Mesenchymal stem cell (in vitro differentiated cells and primary cell): ENCODE results near the gene CEP104.
A peak's percentile ranks its signal among the peaks of the same experiment; 100 is the strongest.

Experiments used
- DNase-seq: peaks from one replicate; pipeline ENCODE4 v3.0.0-alpha.2; 2013
- H2AFZ ChIP-seq: one replicate; pipeline ENCODE4 v1.6.1; 2013; ENCODE audit warnings: low read depth, mild to moderate bottlenecking, control low read depth, inconsistent platforms, low read length, moderate library complexity
- H2AK5ac ChIP-seq: 2 replicates; pipeline ENCODE4 v1.6.1; 2013; ENCODE audit warnings: low read length, moderate library complexity, mild to moderate bottlenecking, inconsistent platforms; ENCODE audit not compliant: severe bottlenecking
- H2BK120ac ChIP-seq: one replicate; pipeline ENCODE4 v1.6.1; 2013; ENCODE audit warnings: low read depth, mild to moderate bottlenecking, inconsistent platforms, low read length, moderate library complexity
- H2BK12ac ChIP-seq, 2 experiments: one replicate each; pipeline ENCODE4 v1.6.1; 2013; ENCODE audit warnings: inconsistent platforms in 2 of 2, low read length in 2 of 2, mild to moderate bottlenecking in 2 of 2, moderate library complexity in 2 of 2, control low read depth in 1 of 2
- H2BK15ac ChIP-seq: one replicate; pipeline ENCODE4 v1.6.1; 2013; ENCODE audit warnings: mild to moderate bottlenecking, low read depth, inconsistent platforms; ENCODE audit not compliant: poor library complexity, severe bottlenecking
- H2BK5ac ChIP-seq: 2 replicates; pipeline ENCODE4 v1.6.1; 2013; ENCODE audit warnings: low read depth, mild to moderate bottlenecking, low read length, control low read depth, inconsistent platforms; ENCODE audit not compliant: poor library complexity, severe bottlenecking
- H3K14ac ChIP-seq, 2 experiments: one replicate each; pipeline ENCODE4 v1.6.1; 2013; ENCODE audit warnings: inconsistent platforms in 2 of 2, low read length in 2 of 2, control low read depth in 1 of 2, mild to moderate bottlenecking in 1 of 2, moderate library complexity in 1 of 2
- H3K18ac ChIP-seq, 2 experiments: one replicate each; pipeline ENCODE4 v1.6.1; 2013; ENCODE audit warnings: inconsistent platforms in 2 of 2, low read length in 2 of 2, control low read depth in 1 of 2, low read depth in 1 of 2, mild to moderate bottlenecking in 1 of 2
- H3K23ac ChIP-seq, 2 experiments: one replicate each; pipeline ENCODE4 v1.6.1; 2013; ENCODE audit warnings: inconsistent platforms in 2 of 2, low read length in 2 of 2, mild to moderate bottlenecking in 2 of 2, moderate library complexity in 2 of 2, control low read depth in 1 of 2
- H3K27ac ChIP-seq: 2 replicates; pipeline ENCODE4 v1.5.1; 2013; ENCODE audit warnings: mild to moderate bottlenecking, moderate library complexity, low read length, control low read depth, inconsistent platforms; ENCODE audit not compliant: poor library complexity, severe bottlenecking
- H3K27me3 ChIP-seq, 2 experiments: 2 replicates each; pipeline versions ENCODE4 v1.6.1 to v1.7.0; 2013; ENCODE audit warnings: low read length in 2 of 2, mild to moderate bottlenecking in 2 of 2, moderate library complexity in 2 of 2, control low read depth in 1 of 2, inconsistent platforms in 1 of 2; ENCODE audit not compliant: control insufficient read depth in 1 of 2, insufficient read depth in 1 of 2
- H3K36me3 ChIP-seq, 2 experiments: 2 replicates each; pipeline versions ENCODE4 v1.6.1 to v1.7.0; 2013; ENCODE audit warnings: low read length in 2 of 2, control low read depth in 1 of 2, inconsistent platforms in 1 of 2, low read depth in 1 of 2, mild to moderate bottlenecking in 1 of 2; ENCODE audit not compliant: insufficient read depth in 2 of 2, control insufficient read depth in 1 of 2
- H3K4ac ChIP-seq, 2 experiments: one replicate each; pipeline ENCODE4 v1.6.1; 2013; ENCODE audit warnings: inconsistent platforms in 2 of 2, low read length in 2 of 2, mild to moderate bottlenecking in 2 of 2, moderate library complexity in 2 of 2, control low read depth in 1 of 2, low read depth in 1 of 2
- H3K4me1 ChIP-seq: 2 replicates; pipeline ENCODE4 v1.6.1; 2013; ENCODE audit warnings: low read depth, low read length, control low read depth; ENCODE audit not compliant: control insufficient read depth, insufficient read depth
- H3K4me2 ChIP-seq: 2 replicates; pipeline ENCODE4 v1.6.1; 2013; ENCODE audit warnings: low read length, mild to moderate bottlenecking, inconsistent platforms; ENCODE audit not compliant: poor library complexity, severe bottlenecking
- H3K4me3 ChIP-seq, 2 experiments: 2 replicates each; pipeline versions ENCODE4 v1.5.1 to v1.7.0; 2013; ENCODE audit warnings: low read length in 2 of 2, mild to moderate bottlenecking in 2 of 2, control low read depth in 1 of 2, low read depth in 1 of 2; ENCODE audit not compliant: insufficient read depth in 1 of 2
- H3K79me1 ChIP-seq: replicated peaks from 2 replicates; pipeline ENCODE4 v1.6.1; 2013; ENCODE audit warnings: mild to moderate bottlenecking, control low read depth, low read length, inconsistent platforms; ENCODE audit not compliant: poor library complexity, severe bottlenecking
- H3K9ac ChIP-seq: 2 replicates; pipeline ENCODE4 v1.7.0; 2013; ENCODE audit warnings: mild to moderate bottlenecking, low read length, moderate library complexity
- H3K9me3 ChIP-seq: 2 replicates; pipeline ENCODE4 v1.7.0; 2013; ENCODE audit warnings: mild to moderate bottlenecking, low read length; ENCODE audit not compliant: control insufficient read depth
- H4K8ac ChIP-seq: one replicate; pipeline ENCODE4 v1.6.1; 2013; ENCODE audit warnings: inconsistent platforms, mild to moderate bottlenecking, low read length, moderate library complexity
- H4K91ac ChIP-seq: one replicate; pipeline ENCODE4 v1.6.1; 2013; ENCODE audit warnings: mild to moderate bottlenecking, low read length, inconsistent platforms
- WGBS: methylation state at CpG from one replicate; pipeline ENCODE4 v1.1.7; 2013; ENCODE audit warnings: mixed read lengths; 5-methylcytosine and 5-hydroxymethylcytosine counted together

Gene CEP104

DNA sequence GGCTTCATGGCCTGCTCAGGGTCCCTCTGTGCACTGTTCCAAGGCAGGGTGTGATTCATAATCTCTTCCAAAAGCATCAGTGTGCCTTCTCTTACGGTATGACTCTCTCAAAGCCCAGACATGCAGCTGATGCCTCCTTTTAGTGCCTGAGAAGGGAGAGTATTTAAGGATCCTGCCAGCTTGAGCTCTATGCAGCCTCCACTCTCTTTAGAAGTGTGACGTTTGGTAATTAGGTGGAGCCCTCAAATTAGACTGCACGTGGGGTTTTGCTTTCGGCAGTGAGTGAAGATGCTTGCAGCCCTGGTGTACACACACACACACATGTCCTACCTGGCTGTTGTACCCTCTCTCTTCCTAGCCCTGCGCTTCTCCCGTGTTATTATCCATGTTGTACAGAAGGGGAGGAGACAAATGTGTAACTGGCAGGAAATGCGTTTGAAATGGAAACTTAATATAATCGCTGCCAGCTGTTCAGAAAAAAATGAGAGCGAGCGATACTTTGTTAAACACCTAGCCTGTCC lies 45.6 kb upstream of the CEP104 start:
- Histone ChIP-seq H2BK12ac (no peak overlapping the region), H3K14ac (no peak overlapping the region), H2AK5ac (no peak overlapping the region), H2BK120ac (no peak overlapping the region), H2BK15ac (no peak overlapping the region), H3K36me3 (peaks cover 0 to 3% of the 10 kb centered on the region in 2 experiments), H3K9ac (no peak overlapping the region), H3K4me3 (no peak overlapping the region), H3K27ac (no peak overlapping the region), H3K18ac (no peak overlapping the region), H3K27me3 (peaks cover 0 to under 1% of the 10 kb centered on the region in 2 experiments), H2AFZ (no peak overlapping the region), H3K4me2 (no peak overlapping the region), H3K23ac (no peak overlapping the region), H3K79me1 (peaks cover 2% of the 10 kb centered on the region), H3K9me3 (no peaks in the 10 kb centered on the region), H4K91ac (no peak overlapping the region), H3K4ac (no peak overlapping the region), H3K4me1 (peaks cover 10% of the 10 kb centered on the region), H2BK5ac (no peak overlapping the region), H4K8ac (no peak overlapping the region)
- WGBS: 93% methylated on average over 10 of the region's 10 CpGs
- DNase-seq: no peak

DNA sequence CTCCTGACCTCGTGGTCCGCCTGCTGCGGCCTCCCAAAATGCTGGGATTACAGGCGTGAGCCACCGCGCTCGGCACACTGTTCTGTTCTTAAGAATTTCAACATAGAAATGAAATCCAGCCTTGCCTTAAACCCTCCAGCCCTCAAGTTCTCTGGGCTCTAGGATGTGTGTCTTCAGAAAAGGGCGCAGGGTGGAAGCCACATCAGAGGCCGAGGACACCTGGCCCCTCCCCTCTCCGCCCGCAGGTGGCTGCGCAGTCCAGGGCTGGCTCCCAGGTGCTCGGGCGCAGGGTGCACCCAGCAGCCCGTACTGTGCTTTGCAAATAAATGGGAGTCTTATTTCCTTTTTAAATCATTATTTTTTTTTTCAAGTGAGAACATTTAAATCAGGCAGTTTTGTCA lies 45.1 kb upstream of the CEP104 start:
- DNase-seq: no peak
- Histone ChIP-seq H3K14ac (no peak overlapping the region), H3K4me1 (peaks cover 10% of the 10 kb centered on the region), H3K18ac (no peak overlapping the region), H3K4me2 (no peak overlapping the region), H2BK120ac (no peak overlapping the region), H4K91ac (no peak overlapping the region), H3K4ac (no peak overlapping the region), H3K36me3 (peaks cover 0 to 3% of the 10 kb centered on the region in 2 experiments), H2BK5ac (no peak overlapping the region), H3K9ac (no peak overlapping the region), H3K79me1 (peaks cover 2% of the 10 kb centered on the region), H2AFZ (no peak overlapping the region), H2BK12ac (no peak overlapping the region), H3K27me3 (no peaks in the 10 kb centered on the region), H2AK5ac (no peak overlapping the region), H3K27ac (no peak overlapping the region), H3K23ac (no peak overlapping the region), H3K9me3 (no peaks in the 10 kb centered on the region), H3K4me3 (no peak overlapping the region), H4K8ac (no peak overlapping the region), H2BK15ac (no peak overlapping the region)
- 95% methylated on average over 14 of the region's 15 CpGs for WGBS

DNA sequence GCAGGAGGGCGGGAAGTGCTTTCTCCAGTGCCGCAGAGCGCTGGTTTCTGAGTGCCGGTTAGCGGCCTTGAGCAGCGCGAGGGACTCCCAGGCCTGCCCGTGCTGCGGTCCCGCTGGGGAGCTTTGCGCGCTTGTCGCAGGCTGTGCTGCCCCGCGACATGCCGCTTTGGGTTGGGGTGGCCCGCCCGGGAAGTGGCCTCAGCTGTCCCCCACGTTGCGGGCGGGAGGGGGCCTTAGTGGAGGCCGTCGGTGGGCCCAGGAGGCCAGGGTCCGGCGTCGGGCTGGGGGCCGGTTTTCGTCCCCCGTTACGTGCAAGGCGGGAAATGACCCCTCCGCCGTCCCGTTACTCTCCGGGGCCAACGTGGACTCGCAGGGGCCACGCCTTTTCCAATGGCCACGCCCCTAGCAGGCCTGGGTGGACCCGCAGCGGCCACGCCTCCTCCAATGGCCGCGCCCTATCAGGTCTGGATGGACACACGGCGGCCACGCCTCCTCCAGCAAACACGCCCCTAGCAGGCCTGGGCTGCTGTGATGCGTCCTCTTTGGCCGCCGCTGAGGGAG lies 44.0 kb upstream of the CEP104 start:
- Histone ChIP-seq H3K27me3 (no peaks in the 10 kb centered on the region), H3K18ac (peak overlapping the region; percentile 82 to 100), H2BK12ac (peak overlapping the region in 1 of 2 experiments; percentile 88), H2AK5ac (no peak overlapping the region), H3K4ac (peak overlapping the region; percentile 79 to 99), H4K91ac (peak overlapping the region; percentile 79), H3K9me3 (no peaks in the 10 kb centered on the region), H3K79me1 (peaks cover 6% of the 10 kb centered on the region), H3K4me1 (peaks cover 14% of the 10 kb centered on the region), H3K14ac (peak overlapping the region; percentile 36 to 100), H3K9ac (peak overlapping the region; percentile 93), H3K4me2 (peak overlapping the region; percentile 78), H3K27ac (peak overlapping the region; percentile 96), H2BK120ac (peak overlapping the region; percentile 54), H2AFZ (peak overlapping the region; percentile 100), H2BK5ac (peak overlapping the region; percentile 22), H3K4me3 (peak overlapping the region; percentile 91 to 93), H4K8ac (peak overlapping the region; percentile 91), H2BK15ac (peak overlapping the region; percentile 87), H3K36me3 (peaks cover 0 to 3% of the 10 kb centered on the region in 2 experiments), H3K23ac (peak overlapping the region in 1 of 2 experiments; percentile 34)
- peak; percentile 95 for DNase-seq
- WGBS: under 1% methylated on average over 51 of the region's 51 CpGs

DNA sequence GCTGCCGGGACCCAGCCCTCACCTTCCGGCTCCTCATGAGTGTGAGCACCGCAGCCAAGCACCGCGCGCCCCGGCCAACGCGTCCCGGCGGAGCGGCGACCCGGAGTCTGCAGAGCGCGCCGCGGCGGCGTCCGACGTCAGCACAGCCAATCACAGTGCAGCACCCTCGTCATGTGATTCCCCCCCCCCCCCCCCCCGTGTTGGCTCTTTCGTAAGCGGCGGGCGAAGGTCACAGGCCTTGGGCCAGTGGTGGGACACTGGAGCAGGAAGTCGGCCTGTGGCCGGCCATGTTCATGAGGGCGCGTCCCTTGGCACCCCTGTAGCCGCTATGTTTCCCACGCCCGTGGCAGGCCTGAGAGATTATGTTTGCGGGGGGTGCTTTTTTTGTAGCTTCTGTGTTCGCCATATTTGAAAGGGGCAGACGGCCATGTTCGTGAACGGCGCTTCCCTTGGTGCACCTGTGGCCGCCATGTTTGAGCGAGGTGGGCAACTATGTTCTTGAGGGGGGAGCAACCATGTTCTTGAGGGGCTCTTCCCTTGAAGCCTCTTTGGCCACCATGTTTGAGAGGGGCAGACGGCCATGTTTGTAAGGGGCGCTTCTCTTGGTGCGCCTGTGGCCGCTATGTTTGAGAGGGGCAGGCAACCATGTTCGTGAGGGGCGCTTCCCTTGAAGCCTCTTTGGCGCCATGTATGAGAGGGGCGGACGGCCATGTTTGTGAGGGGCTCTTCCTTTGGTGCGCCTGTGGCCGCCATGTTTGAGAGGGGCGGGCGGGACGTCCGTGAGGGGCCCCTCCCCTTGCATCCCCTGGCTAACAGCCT lies 43.3 kb upstream of the CEP104 start, which contains the start of gene C1orf174:
Gene C1orf174 (minus strand): TSS at position 123 of the 819 bp plus-strand sequence. CDS start 86 bp downstream, at position 37.
- H3K4me3 ChIP-seq: peak within 1 kb of the TSS; percentile 91 to 93
- peak within 1 kb of the TSS in 1 of 2 experiments; percentile 53 for H3K23ac ChIP-seq
- H3K4me1 ChIP-seq: peaks cover 18% of the 10 kb centered on the region
- H2BK12ac ChIP-seq: peak within 1 kb of the TSS in 1 of 2 experiments; percentile 88
- 1% methylated on average over 44 of the region's 58 CpGs for WGBS
- H3K9ac ChIP-seq: peak within 1 kb of the TSS; percentile 93
- peak; percentile 99 for DNase-seq
- peak within 1 kb of the TSS; percentile 89 for H4K91ac ChIP-seq
- H3K36me3 ChIP-seq: peaks cover under 1 to 4% of the 10 kb centered on the region in 2 experiments
- peak within 1 kb of the TSS; percentile 87 for H2BK15ac ChIP-seq
- peak within 1 kb of the TSS; percentile 90 for H2BK5ac ChIP-seq
- peak within 1 kb of the TSS; percentile 84 to 99 for H3K4ac ChIP-seq
- peak within 1 kb of the TSS; percentile 36 to 100 for H3K14ac ChIP-seq
- peak within 1 kb of the TSS; percentile 78 for H3K4me2 ChIP-seq
- H2BK120ac ChIP-seq: peak within 1 kb of the TSS; percentile 95
- H3K27me3 ChIP-seq: no peaks in the 10 kb centered on the region
- H3K18ac ChIP-seq: peak within 1 kb of the TSS; percentile 82 to 100
- H2AFZ ChIP-seq: peak within 1 kb of the TSS; percentile 100
- peak within 1 kb of the TSS; percentile 20 for H2AK5ac ChIP-seq
- H3K79me1 ChIP-seq: peaks cover 6% of the 10 kb centered on the region
- no peaks in the 10 kb centered on the region for H3K9me3 ChIP-seq
- H4K8ac ChIP-seq: peak within 1 kb of the TSS; percentile 91
- H3K27ac ChIP-seq: peak within 1 kb of the TSS; percentile 96
